ENCODE measurements around the gene RFX4.

- TF ChIP-seq REST (IDR thresholded peaks at IDR 0.05; ENCODE audit: insufficient read depth in 1 of 2, low read depth in 2 of 2, low read length in 1 of 2): no peak
- TF ChIP-seq SIN3A (IDR thresholded peaks at IDR 0.05; ENCODE audit: borderline replicate concordance, insufficient read depth, low read depth, low read length): no peak
These were observed 175.7 kb downstream of the RFX4 start for GRCh38 chr12:106758349-106759110.

Measured in Panc1 (cell line).